HepG2 (cell line): ENCODE measurements around the gene DCAF8. TPM values are rescaled to one million over a fixed set of nuclear protein-coding genes. Genes with fewer than 3 reads are reported as not detected.

Experiments used
- AKAP8 ChIP-seq: sonication (generic); formaldehyde crosslinking; IDR thresholded peaks from 2 replicates; pipeline ENCODE4 v1.5.1; 2020; ENCODE audit warnings: mild to moderate bottlenecking, missing genetic modification reagents
- E2F1 ChIP-seq: sonication (generic); formaldehyde crosslinking; IDR thresholded peaks from 2 replicates; pipeline ENCODE4 v1.5.0; 2020; ENCODE audit warnings: missing genetic modification reagents
- HDAC1 ChIP-seq: sonication (generic); formaldehyde crosslinking; IDR thresholded peaks from 2 replicates; pipeline ENCODE4 v1.5.1; 2020; ENCODE audit warnings: mild to moderate bottlenecking, missing genetic modification reagents
- HOXA3 ChIP-seq: sonication (generic); formaldehyde crosslinking; IDR thresholded peaks from 2 replicates; pipeline ENCODE4 v1.5.0; 2020; ENCODE audit warnings: missing genetic modification reagents
- KAT2B ChIP-seq: fragments of 150-350 bp; IDR thresholded peaks from 2 replicates; pipeline ENCODE4 v1.6.1; 2014; ENCODE audit warnings: low read depth, low read length, borderline replicate concordance
- MAF1 ChIP-seq: sonication (generic); formaldehyde crosslinking; IDR thresholded peaks from 2 replicates; pipeline ENCODE4 v1.5.0; 2020; ENCODE audit warnings: missing genetic modification reagents, borderline replicate concordance
- NCOA2 ChIP-seq: sonication (generic); formaldehyde crosslinking; IDR thresholded peaks from 2 replicates; pipeline ENCODE4 v1.8.0; 2022; ENCODE audit warnings: inconsistent platforms
- NFIC ChIP-seq: IDR thresholded peaks from 2 replicates; pipeline ENCODE4 v1.6.1; 2012; ENCODE audit warnings: mild to moderate bottlenecking, low read length, inconsistent platforms
- PHB2 ChIP-seq: fragments of 450-650 bp; IDR thresholded peaks from 2 replicates; pipeline ENCODE4 v1.6.1; 2018; ENCODE audit not compliant: partially characterized antibody
- POLR2AphosphoS2 ChIP-seq: IDR thresholded peaks from 2 replicates; pipeline ENCODE4 v1.6.1; 2011; ENCODE audit warnings: low read depth, low read length, improper control_type of control experiment
- RXRB ChIP-seq: IDR thresholded peaks from 2 replicates; pipeline ENCODE4 v1.6.1; 2016; ENCODE audit warnings: borderline replicate concordance, missing genetic modification reagents, missing compliant biosample characterization
- SATB2 ChIP-seq: sonication (generic); formaldehyde crosslinking; IDR thresholded peaks from 2 replicates; pipeline ENCODE4 v1.5.0; 2020; ENCODE audit warnings: missing genetic modification reagents
- SCMH1 ChIP-seq: sonication (generic); formaldehyde crosslinking; IDR thresholded peaks from 2 replicates; pipeline ENCODE4 v1.9.0; 2021; ENCODE audit warnings: missing genetic modification reagents, mild to moderate bottlenecking, borderline replicate concordance
- SRSF4 ChIP-seq: fragments of 200-400 bp; formaldehyde crosslinking; IDR thresholded peaks from one replicate; pipeline ENCODE4 v1.6.1; 2018; ENCODE audit warnings: mild to moderate bottlenecking, low read depth, low read length, moderate library complexity; ENCODE audit not compliant: poor library complexity, severe bottlenecking
- ZBTB43 ChIP-seq: sonication (generic); formaldehyde crosslinking; conservative IDR thresholded peaks from 2 replicates; pipeline ENCODE4 v1.4.0; 2020; ENCODE audit warnings: missing genetic modification reagents
- ZNF136 ChIP-seq: sonication (generic); formaldehyde crosslinking; IDR thresholded peaks from 2 replicates; pipeline ENCODE4 v1.8.1; 2022; ENCODE audit warnings: low read depth, mild to moderate bottlenecking, moderate library complexity, missing genetic modification reagents
- ZNF3 ChIP-seq: IDR thresholded peaks from 2 replicates; pipeline ENCODE4 v1.7.0; 2017; ENCODE audit warnings: inconsistent platforms
- ZNF746 ChIP-seq: sonication (generic); formaldehyde crosslinking; IDR thresholded peaks from 2 replicates; pipeline ENCODE4 v1.8.0; 2022; ENCODE audit warnings: mild to moderate bottlenecking, missing genetic modification reagents
- ZNF782 ChIP-seq: sonication (generic); formaldehyde crosslinking; IDR thresholded peaks from 2 replicates; pipeline ENCODE4 v1.4.0; 2020; ENCODE audit warnings: missing genetic modification reagents, mild to moderate bottlenecking, borderline replicate concordance
- polyA plus RNA-seq, 8 experiments: library from polyadenylated mRNA; depleted of rRNA in 3 of 8; stranded (reverse) in 7 of 8; unstranded in 1 of 8; fragments of >200 nt; fragmentation: Illumina TruSeq in 4 of 8; extraction: Trizol in 4 of 8; gene quantifications; 2 replicates each; pipeline versions ENCODE4 v1.2.1 to v1.2.3, GENCODE V29; 2011 to 2016; ENCODE audit warnings: low read depth in 4 of 8, missing spikeins in 1 of 8, mixed read lengths in 1 of 8; ENCODE audit not compliant: insufficient read depth in 1 of 8
- total RNA-seq, 5 experiments: library from RNA; depleted of rRNA; stranded (reverse); fragments of >200 nt; fragmentation: Illumina TruSeq; extraction: Trizol; gene quantifications; 2 replicates each; pipeline ENCODE4 v1.2.3, GENCODE V29; 2016; ENCODE audit warnings: low read depth in 1 of 5
- TF ChIP-seq, protein P1 (sequence below): sonication (generic); formaldehyde crosslinking; IDR thresholded peaks from 2 replicates; pipeline ENCODE4 v1.5.1; 2020; ENCODE audit warnings: missing genetic modification reagents, mild to moderate bottlenecking, borderline replicate concordance
- TF ChIP-seq, protein P2 (sequence below): sonication (generic); IDR thresholded peaks from 2 replicates; pipeline ENCODE4 v1.6.1; 2016; ENCODE audit warnings: low read depth, borderline replicate concordance

DCAF8 gene
- total and polyA plus RNA-seq, 2 of the 13 experiments (the other 11 are each of a cell fraction or from before 2014, with no cell fraction given), result 73.4 to 79.8 TPM

GRCh38 chr1:160205242-160206035, 56.9 kb downstream of the DCAF8 start, which contains the start of gene PEA15 (continued):
- TF ChIP-seq SCMH1 (CRISPR knock-in tag), result no peak
- no peak for TF ChIP-seq ZNF3 (CRISPR knock-in tag)
- TF ChIP-seq POLR2AphosphoS2, result no peak
- no peak for TF ChIP-seq SRSF4
- TF ChIP-seq ZNF782, result no peak
- 0 out of 2 replicates have a peak, but pooled peaks have one; percentile 21 for TF ChIP-seq AKAP8 (CRISPR knock-in tag)
- no peak for TF ChIP-seq HOXA3 (CRISPR knock-in tag)
- TF ChIP-seq ZNF136 (CRISPR knock-in tag), result no peak
- TF ChIP-seq NCOA2 (CRISPR knock-in tag), result no peak
- TF ChIP-seq RXRB, result no peak
- TF ChIP-seq HDAC1 (CRISPR knock-in tag), result peak; percentile 49; the same call in 1 of the 2 replicates
- TF ChIP-seq, protein P1, sequence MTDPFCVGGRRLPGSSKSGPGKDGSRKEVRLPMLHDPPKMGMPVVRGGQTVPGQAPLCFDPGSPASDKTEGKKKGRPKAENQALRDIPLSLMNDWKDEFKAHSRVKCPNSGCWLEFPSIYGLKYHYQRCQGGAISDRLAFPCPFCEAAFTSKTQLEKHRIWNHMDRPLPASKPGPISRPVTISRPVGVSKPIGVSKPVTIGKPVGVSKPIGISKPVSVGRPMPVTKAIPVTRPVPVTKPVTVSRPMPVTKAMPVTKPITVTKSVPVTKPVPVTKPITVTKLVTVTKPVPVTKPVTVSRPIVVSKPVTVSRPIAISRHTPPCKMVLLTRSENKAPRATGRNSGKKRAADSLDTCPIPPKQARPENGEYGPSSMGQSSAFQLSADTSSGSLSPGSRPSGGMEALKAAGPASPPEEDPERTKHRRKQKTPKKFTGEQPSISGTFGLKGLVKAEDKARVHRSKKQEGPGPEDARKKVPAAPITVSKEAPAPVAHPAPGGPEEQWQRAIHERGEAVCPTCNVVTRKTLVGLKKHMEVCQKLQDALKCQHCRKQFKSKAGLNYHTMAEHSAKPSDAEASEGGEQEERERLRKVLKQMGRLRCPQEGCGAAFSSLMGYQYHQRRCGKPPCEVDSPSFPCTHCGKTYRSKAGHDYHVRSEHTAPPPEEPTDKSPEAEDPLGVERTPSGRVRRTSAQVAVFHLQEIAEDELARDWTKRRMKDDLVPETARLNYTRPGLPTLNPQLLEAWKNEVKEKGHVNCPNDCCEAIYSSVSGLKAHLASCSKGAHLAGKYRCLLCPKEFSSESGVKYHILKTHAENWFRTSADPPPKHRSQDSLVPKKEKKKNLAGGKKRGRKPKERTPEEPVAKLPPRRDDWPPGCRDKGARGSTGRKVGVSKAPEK (CRISPR knock-in tag), result no peak
- TF ChIP-seq NFIC, result no peak
- TF ChIP-seq E2F1 (CRISPR knock-in tag), result 0 out of 2 replicates have a peak, but pooled peaks have one; percentile 56
- no peak for TF ChIP-seq MAF1 (CRISPR knock-in tag)
- TF ChIP-seq ZNF746 (CRISPR knock-in tag), result peak; percentile 48; the same call in 1 of the 2 replicates
- no peak for TF ChIP-seq ZBTB43
- no peak for TF ChIP-seq SATB2 (CRISPR knock-in tag)
- TF ChIP-seq PHB2, result no peak
- TF ChIP-seq, protein P2, sequence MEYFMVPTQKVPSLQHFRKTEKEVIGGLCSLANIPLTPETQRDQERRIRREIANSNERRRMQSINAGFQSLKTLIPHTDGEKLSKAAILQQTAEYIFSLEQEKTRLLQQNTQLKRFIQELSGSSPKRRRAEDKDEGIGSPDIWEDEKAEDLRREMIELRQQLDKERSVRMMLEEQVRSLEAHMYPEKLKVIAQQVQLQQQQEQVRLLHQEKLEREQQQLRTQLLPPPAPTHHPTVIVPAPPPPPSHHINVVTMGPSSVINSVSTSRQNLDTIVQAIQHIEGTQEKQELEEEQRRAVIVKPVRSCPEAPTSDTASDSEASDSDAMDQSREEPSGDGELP, result no peak
- no peak for TF ChIP-seq KAT2B
